CD4-positive, alpha-beta T cell treated with Interleukin-12 subunit alpha and Interleukin-12 subunit beta, for 1 hour (primary cell): ENCODE measurements around the gene SH2D2A.
A peak's percentile ranks its signal among the peaks of the same experiment; 100 is the strongest.
"Not testable (repeated sequence)": the region's sequence is repeated elsewhere in the genome, so short reads cannot be mapped to it uniquely, and the experiment has no call there.

Source experiments
- DNase-seq: peaks from one replicate; pipeline ENCODE4 v3.0.0-alpha.2; 2020

The SH2D2A gene

DNA sequence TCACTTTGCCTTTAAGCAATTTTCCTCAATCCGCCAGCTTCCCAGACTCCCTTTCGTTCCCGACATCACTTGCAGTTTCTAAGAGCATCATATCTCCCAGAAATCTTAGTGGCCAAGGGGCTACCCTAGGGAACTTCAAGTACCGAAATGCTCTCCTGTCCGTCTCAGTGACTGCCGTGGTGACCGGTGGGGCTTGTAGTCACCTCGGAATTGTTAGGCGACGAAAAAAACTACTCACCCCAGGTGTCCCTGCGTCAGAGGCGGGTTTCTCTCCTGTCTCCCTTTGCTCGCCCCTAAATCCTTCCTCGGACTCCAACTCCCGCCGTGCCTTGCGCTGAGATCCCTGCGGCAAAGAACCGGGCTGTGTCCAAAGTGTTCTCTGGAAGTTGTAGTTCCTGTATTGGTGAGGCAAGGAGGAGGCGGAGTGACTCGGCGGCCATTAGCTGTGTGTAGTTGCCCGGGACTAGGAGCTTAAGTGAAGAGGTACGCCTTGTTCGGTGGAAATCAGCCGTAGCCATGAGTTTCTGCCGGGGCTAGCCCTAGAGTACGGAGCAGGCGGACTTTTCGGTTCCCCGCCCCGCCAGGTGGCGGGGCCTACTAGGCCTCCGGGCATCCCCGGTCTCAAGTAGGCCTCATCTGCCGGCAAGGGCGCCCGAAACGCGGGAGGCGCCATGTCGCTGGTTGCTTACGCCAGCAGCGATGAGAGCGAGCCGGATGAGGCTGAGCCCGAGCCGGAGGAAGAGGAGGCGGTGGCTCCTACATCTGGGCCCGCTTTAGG lies 49.4 kb downstream of the SH2D2A start, which contains the start of gene PRCC:
Gene PRCC, plus strand, starts transcription at position 435 of the 778 bp plus-strand sequence. Its CDS starts 237 bp downstream, at position 672.
- peak; percentile 99 for DNase-seq

DNA sequence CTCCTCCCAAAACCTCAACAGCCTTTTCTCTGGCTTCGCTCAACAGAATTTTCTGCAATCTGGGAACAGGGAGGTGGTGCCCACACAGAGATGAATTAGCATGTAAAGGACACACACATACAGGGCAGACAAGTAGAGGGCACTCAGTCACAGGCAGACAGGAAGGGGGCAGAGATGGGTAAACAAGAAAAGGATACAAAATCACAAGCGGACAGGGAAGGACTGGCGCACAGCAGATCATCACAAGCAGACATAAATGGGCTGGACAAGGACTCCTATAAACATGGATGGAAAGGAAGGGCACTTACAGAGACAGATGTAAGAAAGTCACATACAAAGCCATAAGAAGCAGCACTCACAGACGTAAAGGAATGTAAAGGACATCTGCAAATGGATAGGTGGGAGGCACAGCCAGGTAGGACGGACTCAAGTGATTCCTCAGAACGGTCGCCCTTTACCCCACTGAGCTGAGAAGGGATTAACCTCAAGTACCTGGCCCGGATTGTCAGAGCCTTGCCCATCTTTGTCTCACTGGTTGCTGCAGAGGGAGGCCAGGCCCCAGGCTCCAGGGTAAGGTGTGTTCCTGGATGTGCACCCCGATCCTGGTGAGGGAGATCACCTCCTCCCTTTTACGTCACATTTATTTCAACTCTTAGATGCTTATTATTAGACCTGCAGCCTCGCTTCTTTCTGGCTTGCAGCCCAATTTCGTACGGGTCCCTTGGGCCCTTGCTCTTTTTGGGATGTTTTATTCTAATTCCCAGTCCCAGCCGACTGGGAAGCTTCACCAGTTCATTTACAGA lies 50.1 kb downstream of the SH2D2A start:
- no peak for DNase-seq

DNA sequence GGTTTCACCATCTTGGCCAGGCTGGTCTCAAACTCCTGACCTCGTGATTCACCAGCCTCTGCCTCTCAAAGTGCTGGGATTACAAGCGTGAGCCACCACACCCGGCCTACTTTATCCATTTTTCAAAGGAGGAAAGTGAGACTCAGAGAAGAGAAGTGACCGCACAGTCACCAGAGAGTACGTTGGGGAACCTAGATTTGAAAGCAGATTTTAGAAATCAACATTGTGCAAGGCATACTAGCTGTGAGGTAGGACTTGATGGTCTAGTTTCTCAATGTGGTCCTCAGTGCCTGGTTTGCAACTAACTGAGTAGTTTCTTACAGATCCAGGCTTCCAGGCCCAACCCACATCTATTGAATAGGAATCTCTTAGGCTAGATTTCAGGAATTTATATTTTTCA lies 51.0 kb downstream of the SH2D2A start:
- DNase-seq = no peak

DNA sequence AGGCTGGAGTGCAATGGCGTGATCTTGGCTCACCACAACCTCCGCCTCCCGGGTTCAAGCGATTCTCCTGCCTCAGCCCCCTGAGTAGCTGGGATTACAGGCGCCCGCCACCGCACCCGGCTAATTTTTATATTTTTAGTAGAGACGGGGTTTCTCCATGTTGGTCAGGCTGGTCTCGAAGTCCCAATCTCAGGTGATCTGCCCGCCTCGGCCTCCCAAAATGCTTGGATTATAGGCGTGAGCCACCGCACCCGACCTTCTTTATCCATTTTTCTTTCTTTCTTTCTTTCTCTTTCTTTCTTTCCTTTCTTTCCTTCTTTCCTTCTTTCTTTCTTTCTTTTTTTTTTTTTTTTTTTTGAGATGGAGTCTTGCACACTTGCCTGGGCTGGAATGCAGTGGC lies 51.5 kb downstream of the SH2D2A start:
- not testable (repeated sequence) for DNase-seq

DNA sequence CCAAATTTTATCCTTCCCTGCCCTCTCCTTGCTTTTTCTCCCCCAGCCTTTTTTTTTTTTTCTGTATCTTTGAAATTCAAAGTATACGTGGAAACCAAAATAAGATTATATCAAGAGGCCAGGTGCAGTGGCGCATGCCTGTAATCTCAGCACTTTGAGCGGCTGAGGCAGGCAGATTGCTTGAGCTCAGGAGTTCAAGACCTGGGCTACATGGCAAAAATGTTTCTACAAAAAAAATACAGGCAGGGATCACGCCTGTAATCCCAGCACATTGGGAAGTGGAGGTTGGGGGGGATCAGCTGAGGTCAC lies 55.9 kb downstream of the SH2D2A start:
- no peak for DNase-seq

DNA sequence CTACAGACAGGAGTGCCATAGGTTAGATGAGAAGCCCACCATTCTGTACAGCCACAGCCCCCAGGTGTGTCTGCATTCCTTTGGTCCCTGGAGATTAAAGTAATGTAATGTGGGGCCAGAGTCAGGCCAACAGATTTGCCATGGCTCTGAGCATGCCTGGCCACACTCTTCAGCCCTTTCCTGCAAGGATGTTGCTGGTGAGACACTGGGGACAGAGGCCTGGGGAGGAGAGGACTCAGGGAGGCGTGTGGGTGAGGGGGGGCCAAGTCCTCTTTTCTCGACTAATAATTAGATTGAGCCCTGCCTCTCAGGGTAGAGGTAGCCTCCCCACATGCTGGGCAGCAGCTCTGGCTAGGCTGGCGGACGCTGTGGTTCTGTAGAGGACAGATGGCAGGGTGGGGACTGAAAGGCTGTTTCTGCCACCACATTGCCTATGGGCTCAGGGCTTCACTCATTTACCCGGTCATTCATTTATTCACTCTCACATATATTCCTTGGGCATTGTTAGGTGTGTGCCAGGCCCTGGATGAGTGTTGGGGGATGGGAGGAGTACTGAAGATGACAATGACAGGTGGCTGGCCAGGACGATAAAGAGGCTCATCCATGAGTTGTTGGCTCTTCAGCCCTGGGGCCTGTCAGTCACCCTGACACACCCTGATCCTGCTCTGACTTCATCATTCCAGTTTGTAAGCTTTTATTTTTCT lies 56.4 kb downstream of the SH2D2A start:
- no peak for DNase-seq

DNA sequence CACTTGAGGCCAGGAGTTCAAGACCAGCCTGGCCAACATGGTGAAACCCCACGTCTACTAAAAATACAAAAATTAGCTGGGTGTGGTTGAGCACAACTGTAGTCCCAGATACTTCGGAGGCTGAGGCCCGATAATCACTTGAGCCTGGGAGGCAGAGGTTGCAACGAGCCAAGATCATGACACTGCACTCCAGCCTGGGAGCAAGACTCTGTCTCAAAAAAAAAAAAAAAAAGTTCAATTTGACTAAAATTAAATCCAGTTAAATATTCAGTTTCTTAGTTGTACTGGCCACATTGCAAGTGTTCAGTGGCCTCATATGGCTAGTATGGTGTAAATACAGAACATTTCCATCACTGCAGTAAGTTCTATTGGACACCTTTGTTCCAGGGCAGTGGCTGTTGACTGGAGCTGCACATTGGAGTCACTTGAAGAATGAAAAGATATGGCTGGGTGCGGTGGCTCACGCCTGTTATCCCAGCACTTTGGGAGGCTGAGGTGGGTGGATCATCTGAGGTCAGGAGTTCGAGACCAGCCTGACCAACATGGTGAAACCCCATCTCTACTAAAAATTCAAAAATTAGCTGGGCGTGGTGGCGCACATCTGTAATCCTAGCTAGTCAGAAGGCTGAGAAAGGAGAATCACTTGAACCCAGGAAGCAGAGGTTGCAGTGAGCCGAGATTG lies 58.9 kb downstream of the SH2D2A start:
- not testable (repeated sequence) for DNase-seq

DNA sequence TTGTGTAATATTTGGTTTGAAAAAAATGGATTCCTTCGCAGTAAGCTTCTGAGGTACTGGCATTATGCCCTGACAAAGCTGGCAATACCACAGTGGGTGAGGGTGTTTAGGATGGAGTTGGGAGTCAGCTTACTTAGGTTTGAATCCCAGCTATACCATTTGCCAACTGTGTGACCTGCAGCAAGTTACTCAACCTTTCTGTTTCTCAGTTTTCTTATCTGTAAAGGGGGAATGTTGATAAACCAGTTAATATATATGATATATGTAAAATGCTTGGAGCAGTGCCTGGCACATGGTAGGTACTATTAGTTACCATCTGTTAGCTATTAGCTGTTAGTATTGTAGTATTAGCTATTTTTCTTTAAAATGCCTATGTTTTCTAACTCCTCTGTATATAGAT lies 60.3 kb downstream of the SH2D2A start:
- DNase-seq = no peak
